ENCODE data around the gene MAP3K3. TPM values are rescaled to one million over a fixed set of nuclear protein-coding genes. Genes with fewer than 3 reads are reported as not detected.

The MAP3K3 gene
- total RNA-seq, 1 donor: 51.0 TPM

DNA sequence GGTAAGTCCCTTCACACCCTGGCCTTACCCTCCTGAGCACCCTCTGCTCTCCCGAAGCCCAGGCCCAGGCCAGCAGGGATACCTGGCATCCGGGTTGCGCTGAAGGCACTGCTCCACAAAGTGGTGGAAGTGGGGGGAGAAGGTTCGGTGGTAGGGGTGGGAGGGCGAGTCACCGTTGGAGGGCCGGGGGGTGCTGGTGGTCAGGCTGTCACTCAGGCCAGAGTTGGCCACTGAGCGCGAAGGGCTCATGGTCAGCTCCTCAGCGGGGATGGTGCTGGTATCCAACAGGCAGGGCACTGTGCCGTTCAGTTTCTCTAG lies 82.0 kb downstream of the MAP3K3 start:
- H3K4me3 ChIP-seq (ENCODE audit: insufficient read depth, low read length): no peak overlapping the region

GRCh38 chr17:63704836-63705235 lies 82.6 kb downstream of the MAP3K3 start:
- no peak overlapping the region for H3K27ac ChIP-seq (ENCODE audit: low read depth, low read length)
- peaks cover 8% of the 10 kb centered on the region for H3K4me1 ChIP-seq (ENCODE audit: insufficient read depth, low read length)
- TF ChIP-seq CTCF (IDR thresholded peaks at IDR 0.05; ENCODE audit: extremely low read depth, low read depth, low read length): no peak
- no peaks in the 10 kb centered on the region for H3K27me3 ChIP-seq (ENCODE audit: insufficient read depth, low read length)
- H2AFZ ChIP-seq (ENCODE audit: low read length): no peak overlapping the region
- no peaks in the 10 kb centered on the region for H3K9me3 ChIP-seq (ENCODE audit: low read depth, low read length)
- H3K79me2 ChIP-seq (ENCODE audit: insufficient read depth, low read length): no peaks in the 10 kb centered on the region
- DNase-seq (ENCODE audit: insufficient read length, low spot score, missing footprints): peak; percentile 80
- H3K4me2 ChIP-seq (ENCODE audit: insufficient read depth, low read length): no peak overlapping the region
- no peaks in the 10 kb centered on the region for H4K20me1 ChIP-seq (ENCODE audit: insufficient read depth, low read length)
- H3K4me3 ChIP-seq (ENCODE audit: insufficient read depth, low read length): no peak overlapping the region
- peaks cover 27% of the 10 kb centered on the region for H3K36me3 ChIP-seq (ENCODE audit: insufficient read depth, low read length)

More for the DNA sequence above, 82.0 kb downstream of the MAP3K3 start:
- Histone ChIP-seq H3K36me3 (ENCODE audit: insufficient read depth, low read length) (peaks cover 21% of the 10 kb centered on the region), H3K79me2 (ENCODE audit: insufficient read depth, low read length) (no peaks in the 10 kb centered on the region), H3K27ac (ENCODE audit: low read depth, low read length) (no peak overlapping the region), H3K4me1 (ENCODE audit: insufficient read depth, low read length) (peaks cover 8% of the 10 kb centered on the region), H3K27me3 (ENCODE audit: insufficient read depth, low read length) (no peaks in the 10 kb centered on the region), H4K20me1 (ENCODE audit: insufficient read depth, low read length) (no peaks in the 10 kb centered on the region), H2AFZ (ENCODE audit: low read length) (no peak overlapping the region), H3K9me3 (ENCODE audit: low read depth, low read length) (no peaks in the 10 kb centered on the region), H3K4me2 (ENCODE audit: insufficient read depth, low read length) (no peak overlapping the region)
- peak; percentile 52 for DNase-seq (ENCODE audit: insufficient read length, low spot score, missing footprints)
- TF ChIP-seq CTCF (IDR thresholded peaks at IDR 0.05; ENCODE audit: extremely low read depth, low read depth, low read length): no peak

GRCh38 chr17:63705657-63706056 lies 83.4 kb downstream of the MAP3K3 start:
- H3K4me3 ChIP-seq (ENCODE audit: insufficient read depth, low read length): no peak overlapping the region
- no peaks in the 10 kb centered on the region for H3K79me2 ChIP-seq (ENCODE audit: insufficient read depth, low read length)
- H3K36me3 ChIP-seq (ENCODE audit: insufficient read depth, low read length): peaks cover 33% of the 10 kb centered on the region
- H3K4me1 ChIP-seq (ENCODE audit: insufficient read depth, low read length): peaks cover 7% of the 10 kb centered on the region
- TF ChIP-seq CTCF (IDR thresholded peaks at IDR 0.05; ENCODE audit: extremely low read depth, low read depth, low read length): no peak
- no peaks in the 10 kb centered on the region for H3K9me3 ChIP-seq (ENCODE audit: low read depth, low read length)
- H3K27me3 ChIP-seq (ENCODE audit: insufficient read depth, low read length): no peaks in the 10 kb centered on the region
- H3K4me2 ChIP-seq (ENCODE audit: insufficient read depth, low read length): no peak overlapping the region
- H4K20me1 ChIP-seq (ENCODE audit: insufficient read depth, low read length): no peaks in the 10 kb centered on the region
- no peak overlapping the region for H2AFZ ChIP-seq (ENCODE audit: low read length)
- no peak overlapping the region for H3K27ac ChIP-seq (ENCODE audit: low read depth, low read length)
- no peak for DNase-seq (ENCODE audit: insufficient read length, low spot score, missing footprints)

- Histone ChIP-seq H3K4me1 (ENCODE audit: insufficient read depth, low read length) (no peaks in the 10 kb centered on the region), H3K4me2 (ENCODE audit: insufficient read depth, low read length) (no peak overlapping the region), H3K27me3 (ENCODE audit: insufficient read depth, low read length) (no peaks in the 10 kb centered on the region), H3K36me3 (ENCODE audit: insufficient read depth, low read length) (peaks cover 38% of the 10 kb centered on the region), H4K20me1 (ENCODE audit: insufficient read depth, low read length) (no peaks in the 10 kb centered on the region), H3K9me3 (ENCODE audit: low read depth, low read length) (no peaks in the 10 kb centered on the region), H3K4me3 (ENCODE audit: insufficient read depth, low read length) (no peak overlapping the region), H3K27ac (ENCODE audit: low read depth, low read length) (no peak overlapping the region), H3K79me2 (ENCODE audit: insufficient read depth, low read length) (no peaks in the 10 kb centered on the region), H2AFZ (ENCODE audit: low read length) (no peak overlapping the region)
- TF ChIP-seq CTCF (IDR thresholded peaks at IDR 0.05; ENCODE audit: extremely low read depth, low read depth, low read length): no peak
- DNase-seq (ENCODE audit: insufficient read length, low spot score, missing footprints): peak; percentile 70
Observed at GRCh38 chr17:63706336-63707082, 84.3 kb downstream of the MAP3K3 start.
